HEK293 (cell line): ENCODE measurements around the gene PACRGL.

Source experiments
- CTCF ChIP-seq: fragments of 450-650 bp; formaldehyde crosslinking; IDR thresholded peaks from 2 replicates; pipeline ENCODE4 v1.5.1; 2016; ENCODE audit warnings: missing biosample characterization, missing genetic modification characterization
- HIC1 ChIP-seq: fragments of 450-650 bp; formaldehyde crosslinking; IDR thresholded peaks from 2 replicates; pipeline ENCODE4 v1.5.1; 2016; ENCODE audit warnings: missing biosample characterization, missing genetic modification characterization
- REST ChIP-seq: fragments of 450-650 bp; formaldehyde crosslinking; IDR thresholded peaks from 2 replicates; pipeline ENCODE4 v1.5.1; 2016; ENCODE audit warnings: missing biosample characterization, missing genetic modification characterization
- TCF7L2 ChIP-seq: IDR thresholded peaks from 2 replicates; pipeline ENCODE4 v1.6.1; 2011; ENCODE audit warnings: low read depth, mild to moderate bottlenecking, inconsistent platforms, low read length, moderate library complexity, borderline replicate concordance
- TRIM28 ChIP-seq: IDR thresholded peaks from 2 replicates; pipeline ENCODE4 v1.6.1; 2011; ENCODE audit warnings: low read length, control low read depth, borderline replicate concordance
- YY1 ChIP-seq: fragments of 450-650 bp; formaldehyde crosslinking; IDR thresholded peaks from 2 replicates; pipeline ENCODE4 v1.5.1; 2018; ENCODE audit warnings: missing biosample characterization, missing genetic modification characterization
- ZFP3 ChIP-seq: fragments of 450-650 bp; formaldehyde crosslinking; IDR thresholded peaks from 2 replicates; pipeline ENCODE4 v1.5.1; 2016; ENCODE audit warnings: low read depth, missing biosample characterization, missing genetic modification characterization
- ZNF140 ChIP-seq: fragments of 450-650 bp; formaldehyde crosslinking; IDR thresholded peaks from 2 replicates; pipeline ENCODE4 v1.5.1; 2016; ENCODE audit warnings: missing biosample characterization, missing genetic modification characterization
- ZNF19 ChIP-seq: fragments of 450-650 bp; formaldehyde crosslinking; IDR thresholded peaks from 2 replicates; pipeline ENCODE4; 2016; ENCODE audit warnings: missing biosample characterization, missing genetic modification characterization, low read depth
- ZNF24 ChIP-seq: fragments of 450-650 bp; formaldehyde crosslinking; IDR thresholded peaks from 2 replicates; pipeline ENCODE4 v1.5.1; 2016; ENCODE audit warnings: missing biosample characterization, missing genetic modification characterization
- ZNF610 ChIP-seq: fragments of 450-650 bp; formaldehyde crosslinking; IDR thresholded peaks from 2 replicates; pipeline ENCODE4 v1.5.1; 2016; ENCODE audit warnings: missing biosample characterization, missing genetic modification characterization, borderline replicate concordance
- ZNF830 ChIP-seq: fragments of 450-650 bp; IDR thresholded peaks from 2 replicates; pipeline ENCODE4 v1.5.0; 2018; ENCODE audit warnings: missing biosample characterization, missing genetic modification characterization, low read depth, mild to moderate bottlenecking, moderate library complexity

GRCh38 chr4:20662851-20663250, 37.4 kb upstream of the PACRGL start:
- TF ChIP-seq HIC1 (tag by site-specific recombination), result no peak
- TF ChIP-seq CTCF (tag by site-specific recombination), result no peak
- TF ChIP-seq YY1 (tag by site-specific recombination), result no peak
- TF ChIP-seq REST, result no peak
- no peak for TF ChIP-seq TRIM28
- no peak for TF ChIP-seq TCF7L2
- TF ChIP-seq ZNF830, result no peak
- TF ChIP-seq ZNF140 (tag by site-specific recombination), result no peak
- no peak for TF ChIP-seq ZFP3
- TF ChIP-seq ZNF24 (tag by site-specific recombination), result no peak
- TF ChIP-seq ZNF19, result no peak
- no peak for TF ChIP-seq ZNF610 (tag by site-specific recombination)
